ENCODE results near the gene GAS7. TPM values are rescaled to one million over a fixed set of nuclear protein-coding genes. Genes with fewer than 3 reads are reported as not detected.

GAS7 gene
- polyA plus RNA-seq, 1 donor (not counting 4 experiments of a cell fraction or from before 2014, with no cell fraction given): 0.10 TPM

- Histone ChIP-seq H3K27me3 (ENCODE audit: control insufficient read depth, extremely low read depth, insufficient read depth, low read length) (no peaks in the 10 kb centered on the region), H3K79me2 (ENCODE audit: control insufficient read depth, insufficient read depth, low read length) (no peaks in the 10 kb centered on the region), H3K9me1 (ENCODE audit: control insufficient read depth, extremely low read depth, insufficient read depth, low read length) (no peaks in the 10 kb centered on the region), H3K36me3 (ENCODE audit: control insufficient read depth in 2 of 2, extremely low read depth in 1 of 2, insufficient read depth in 2 of 2, low read length in 2 of 2) (no peaks in the 10 kb centered on the region), H3K4me2 (ENCODE audit: control insufficient read depth, extremely low read depth, insufficient read depth, low read depth, low read length) (no peak overlapping the region), H2AFZ (ENCODE audit: control insufficient read depth, low read length) (no peak overlapping the region), H3K4me3 (ENCODE audit: control insufficient read depth in 2 of 3, extremely low read depth in 1 of 3, insufficient read depth in 2 of 3, low read depth in 1 of 3, low read length in 3 of 3) (no peak overlapping the region), H3K27ac (ENCODE audit: control insufficient read depth, insufficient read depth, low read length) (no peak overlapping the region), H4K20me1 (ENCODE audit: control insufficient read depth, extremely low read depth, insufficient read depth, low read length) (no peaks in the 10 kb centered on the region), H3K9me3 (ENCODE audit: control insufficient read depth, low read depth, low read length) (no peaks in the 10 kb centered on the region), H3K9ac (ENCODE audit: control insufficient read depth, extremely low read depth, insufficient read depth, low read length) (no peak overlapping the region), H3K4me1 (ENCODE audit: control insufficient read depth, extremely low read depth, insufficient read depth, low read length) (no peaks in the 10 kb centered on the region)
- dilution Hi-C loops (cut with MboI; ENCODE audit: extremely low pct_ligation_motif_present, low sequenced_read_pairs): no loop called here
- DNase-seq (ENCODE audit: low read depth, low spot score): no peak
- no peak for FAIRE-seq
- no peak for TF ChIP-seq EZH2 (IDR thresholded peaks at IDR 0.05; ENCODE audit: low read length)
- TF ChIP-seq, protein P1, sequence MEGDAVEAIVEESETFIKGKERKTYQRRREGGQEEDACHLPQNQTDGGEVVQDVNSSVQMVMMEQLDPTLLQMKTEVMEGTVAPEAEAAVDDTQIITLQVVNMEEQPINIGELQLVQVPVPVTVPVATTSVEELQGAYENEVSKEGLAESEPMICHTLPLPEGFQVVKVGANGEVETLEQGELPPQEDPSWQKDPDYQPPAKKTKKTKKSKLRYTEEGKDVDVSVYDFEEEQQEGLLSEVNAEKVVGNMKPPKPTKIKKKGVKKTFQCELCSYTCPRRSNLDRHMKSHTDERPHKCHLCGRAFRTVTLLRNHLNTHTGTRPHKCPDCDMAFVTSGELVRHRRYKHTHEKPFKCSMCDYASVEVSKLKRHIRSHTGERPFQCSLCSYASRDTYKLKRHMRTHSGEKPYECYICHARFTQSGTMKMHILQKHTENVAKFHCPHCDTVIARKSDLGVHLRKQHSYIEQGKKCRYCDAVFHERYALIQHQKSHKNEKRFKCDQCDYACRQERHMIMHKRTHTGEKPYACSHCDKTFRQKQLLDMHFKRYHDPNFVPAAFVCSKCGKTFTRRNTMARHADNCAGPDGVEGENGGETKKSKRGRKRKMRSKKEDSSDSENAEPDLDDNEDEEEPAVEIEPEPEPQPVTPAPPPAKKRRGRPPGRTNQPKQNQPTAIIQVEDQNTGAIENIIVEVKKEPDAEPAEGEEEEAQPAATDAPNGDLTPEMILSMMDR (optimal IDR thresholded peaks at IDR 0.05 in 1 of 3, IDR thresholded peaks at IDR 0.05 in 1 of 3, conservative IDR thresholded peaks at IDR 0.05 in 1 of 3; ENCODE audit: extremely low read depth in 1 of 3, insufficient read depth in 2 of 3, low read length in 3 of 3): peak; percentile 72 to 85 (median 77)
These were observed 28.7 kb upstream of the GAS7 start for GRCh38 chr17:10226930-10227695.

DNA sequence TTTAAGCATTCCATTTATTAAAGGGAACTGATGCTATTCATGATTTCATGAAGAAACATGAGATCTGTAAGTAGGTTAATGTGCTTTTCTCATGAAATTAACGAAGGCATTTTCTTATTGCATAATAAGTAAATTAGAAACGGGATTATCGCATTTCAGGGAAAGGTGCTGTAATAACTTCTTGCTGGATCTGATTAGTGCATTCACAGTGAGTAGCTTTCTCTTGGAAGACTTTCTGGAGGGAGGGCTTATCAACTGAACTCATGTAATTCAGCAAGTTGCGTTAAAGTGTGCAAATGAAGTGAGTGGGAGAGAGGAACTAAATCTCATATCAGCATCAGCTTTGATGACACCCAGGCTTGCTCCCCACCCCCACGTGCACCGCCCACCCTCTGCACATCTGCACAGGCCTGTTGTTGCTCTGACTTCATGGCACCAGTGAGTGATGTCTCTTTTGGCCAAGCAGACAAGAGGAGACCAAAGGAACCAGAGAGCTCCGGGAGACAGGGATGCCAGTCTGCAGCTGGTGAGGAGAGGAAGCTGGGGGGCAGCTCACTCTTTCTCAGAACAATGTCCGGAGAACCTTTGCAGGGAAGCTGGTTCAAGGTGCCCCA is 26.3 kb upstream of the GAS7 start:
- Histone ChIP-seq H3K27me3 (ENCODE audit: control insufficient read depth, extremely low read depth, insufficient read depth, low read length) (no peaks in the 10 kb centered on the region), H3K9me1 (ENCODE audit: control insufficient read depth, extremely low read depth, insufficient read depth, low read length) (no peaks in the 10 kb centered on the region), H3K4me3 (ENCODE audit: control insufficient read depth in 2 of 3, extremely low read depth in 1 of 3, insufficient read depth in 2 of 3, low read depth in 1 of 3, low read length in 3 of 3) (no peak overlapping the region), H3K27ac (ENCODE audit: control insufficient read depth, insufficient read depth, low read length) (no peak overlapping the region), H3K9ac (ENCODE audit: control insufficient read depth, extremely low read depth, insufficient read depth, low read length) (no peak overlapping the region), H3K4me2 (ENCODE audit: control insufficient read depth, extremely low read depth, insufficient read depth, low read depth, low read length) (no peak overlapping the region), H3K4me1 (ENCODE audit: control insufficient read depth, extremely low read depth, insufficient read depth, low read length) (no peaks in the 10 kb centered on the region), H3K9me3 (ENCODE audit: control insufficient read depth, low read depth, low read length) (no peaks in the 10 kb centered on the region), H2AFZ (ENCODE audit: control insufficient read depth, low read length) (no peak overlapping the region), H3K36me3 (ENCODE audit: control insufficient read depth in 2 of 2, extremely low read depth in 1 of 2, insufficient read depth in 2 of 2, low read length in 2 of 2) (no peaks in the 10 kb centered on the region), H4K20me1 (ENCODE audit: control insufficient read depth, extremely low read depth, insufficient read depth, low read length) (no peaks in the 10 kb centered on the region), H3K79me2 (ENCODE audit: control insufficient read depth, insufficient read depth, low read length) (no peaks in the 10 kb centered on the region)
- dilution Hi-C loops (cut with MboI; ENCODE audit: extremely low pct_ligation_motif_present, low sequenced_read_pairs): no loop called here
- TF ChIP-seq, protein P1 (optimal IDR thresholded peaks at IDR 0.05 in 1 of 3, IDR thresholded peaks at IDR 0.05 in 1 of 3, conservative IDR thresholded peaks at IDR 0.05 in 1 of 3; ENCODE audit: extremely low read depth in 1 of 3, insufficient read depth in 2 of 3, low read length in 3 of 3): no peak
- TF ChIP-seq EZH2 (IDR thresholded peaks at IDR 0.05; ENCODE audit: low read length): no peak
- FAIRE-seq: no peak
- no peak for DNase-seq (ENCODE audit: low read depth, low spot score)

Data from keratinocyte (primary cell).